Body of pancreas (tissue), 4 donors: ENCODE data around the gene SH3BP4.

Experiments
- POLR2A ChIP-seq, 3 donors: fragments of 450-650 bp; IDR thresholded peaks; one replicate each; pipeline ENCODE4 v1.6.1; 2016; ENCODE audit warnings: antibody characterized with exemption in 3 of 3, mild to moderate bottlenecking in 2 of 3
- TF ChIP-seq, protein P1 (sequence below), 7 experiments: fragments of 450-650 bp in 4 of 7; fragments of 200-600 bp in 3 of 7; sonication (generic) in 3 of 7; IDR thresholded peaks; one replicate each; pipeline ENCODE4 v1.5.1; 2016 to 2019; ENCODE audit warnings: antibody characterized with exemption in 7 of 7

DNA sequence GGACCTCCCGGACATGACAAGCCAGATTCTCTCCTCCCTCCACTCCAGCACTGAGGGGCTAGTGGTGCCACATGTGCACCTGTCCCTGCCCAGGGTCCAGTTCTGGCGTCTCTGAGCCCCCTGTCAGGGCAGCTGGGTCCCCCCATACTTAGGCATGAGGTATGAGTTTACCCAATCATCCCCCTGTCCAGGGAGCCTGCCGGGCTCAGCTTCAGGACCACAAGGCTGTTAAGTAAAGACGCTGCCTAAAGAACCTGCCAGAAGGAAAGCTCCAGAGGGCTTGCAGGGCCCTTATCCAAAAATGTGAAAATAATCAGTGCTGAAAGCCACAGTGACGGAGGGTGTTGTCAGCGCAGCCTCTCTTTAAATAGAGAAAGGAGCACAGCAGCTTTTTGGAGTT lies 40.0 kb downstream of the SH3BP4 start:
- TF ChIP-seq, protein P1, sequence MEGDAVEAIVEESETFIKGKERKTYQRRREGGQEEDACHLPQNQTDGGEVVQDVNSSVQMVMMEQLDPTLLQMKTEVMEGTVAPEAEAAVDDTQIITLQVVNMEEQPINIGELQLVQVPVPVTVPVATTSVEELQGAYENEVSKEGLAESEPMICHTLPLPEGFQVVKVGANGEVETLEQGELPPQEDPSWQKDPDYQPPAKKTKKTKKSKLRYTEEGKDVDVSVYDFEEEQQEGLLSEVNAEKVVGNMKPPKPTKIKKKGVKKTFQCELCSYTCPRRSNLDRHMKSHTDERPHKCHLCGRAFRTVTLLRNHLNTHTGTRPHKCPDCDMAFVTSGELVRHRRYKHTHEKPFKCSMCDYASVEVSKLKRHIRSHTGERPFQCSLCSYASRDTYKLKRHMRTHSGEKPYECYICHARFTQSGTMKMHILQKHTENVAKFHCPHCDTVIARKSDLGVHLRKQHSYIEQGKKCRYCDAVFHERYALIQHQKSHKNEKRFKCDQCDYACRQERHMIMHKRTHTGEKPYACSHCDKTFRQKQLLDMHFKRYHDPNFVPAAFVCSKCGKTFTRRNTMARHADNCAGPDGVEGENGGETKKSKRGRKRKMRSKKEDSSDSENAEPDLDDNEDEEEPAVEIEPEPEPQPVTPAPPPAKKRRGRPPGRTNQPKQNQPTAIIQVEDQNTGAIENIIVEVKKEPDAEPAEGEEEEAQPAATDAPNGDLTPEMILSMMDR (IDR thresholded peaks at IDR 0.05), result no peak
- no peak for TF ChIP-seq POLR2A (IDR thresholded peaks at IDR 0.05)
